GM12878 (cell line): ENCODE results near the gene LIG3. TPM values are rescaled to one million over a fixed set of nuclear protein-coding genes. Genes with fewer than 3 reads are reported as not detected.

Source experiments
- BCLAF1 ChIP-seq: fragments of 450-650 bp; IDR thresholded peaks from 2 replicates; pipeline ENCODE4 v1.6.1; 2017; ENCODE audit warnings: antibody characterized with exemption, mild to moderate bottlenecking, moderate library complexity
- CBX5 ChIP-seq: sonication (generic); IDR thresholded peaks from 2 replicates; pipeline ENCODE4 v1.6.1; 2016; ENCODE audit warnings: low read depth, moderate library complexity, mild to moderate bottlenecking, inconsistent platforms
- CREB1 ChIP-seq: IDR thresholded peaks from 2 replicates; pipeline ENCODE4 v1.6.1; 2012; ENCODE audit warnings: low read depth, mild to moderate bottlenecking, inconsistent platforms
- E2F4 ChIP-seq: IDR thresholded peaks from 2 replicates; pipeline ENCODE4 v1.6.1; 2012; ENCODE audit warnings: low read depth, low read length, improper control_type of control experiment
- E2F8 ChIP-seq: fragments of 450-650 bp; IDR thresholded peaks from 2 replicates; pipeline ENCODE4 v1.6.1; 2018; ENCODE audit warnings: mild to moderate bottlenecking, low read depth, moderate library complexity; ENCODE audit not compliant: partially characterized antibody
- EED ChIP-seq: sonication (generic); IDR thresholded peaks from 2 replicates; pipeline ENCODE4 v1.6.1; 2016; ENCODE audit warnings: antibody characterized with exemption, low read depth
- HCFC1 ChIP-seq: fragments of 150-350 bp; IDR thresholded peaks from 2 replicates; pipeline ENCODE4 v1.6.1; 2014; ENCODE audit warnings: low read length
- LARP7 ChIP-seq: fragments of 450-650 bp; IDR thresholded peaks from 2 replicates; pipeline ENCODE4 v1.6.1; 2017; ENCODE audit warnings: mild to moderate bottlenecking
- MEF2A ChIP-seq: IDR thresholded peaks from 2 replicates; pipeline ENCODE4 v1.6.1; 2011; ENCODE audit warnings: low read depth, mild to moderate bottlenecking, low read length, moderate library complexity; ENCODE audit not compliant: insufficient read depth
- NBN ChIP-seq: fragments of 450-650 bp; IDR thresholded peaks from 2 replicates; pipeline ENCODE4 v1.6.1; 2016
- NFIC ChIP-seq: IDR thresholded peaks from 2 replicates; pipeline ENCODE4 v1.6.1; 2012; ENCODE audit warnings: low read depth, mild to moderate bottlenecking, inconsistent platforms, low read length, moderate library complexity
- NR2C1 ChIP-seq: fragments of 450-650 bp; IDR thresholded peaks from 2 replicates; pipeline ENCODE4 v1.6.1; 2017; ENCODE audit warnings: antibody characterized with exemption, mild to moderate bottlenecking, moderate library complexity
- PAX5 ChIP-seq: IDR thresholded peaks from 2 replicates; pipeline ENCODE4 v1.6.1; 2011; ENCODE audit warnings: low read depth, low read length, borderline replicate concordance
- POLR2AphosphoS2 ChIP-seq: IDR thresholded peaks from 2 replicates; pipeline ENCODE4 v1.6.1; 2011; ENCODE audit warnings: low read depth, mild to moderate bottlenecking, low read length, improper control_type of control experiment, moderate library complexity
- SPI1 ChIP-seq: IDR thresholded peaks from 2 replicates; pipeline ENCODE4 v1.6.1; 2011; ENCODE audit warnings: low read depth, mild to moderate bottlenecking, low read length, moderate library complexity, borderline replicate concordance; ENCODE audit not compliant: insufficient read depth
- STAT1 ChIP-seq: fragments of 450-650 bp; conservative IDR thresholded peaks from 2 replicates; pipeline ENCODE4 v1.6.1; 2014; ENCODE audit warnings: antibody characterized with exemption, mild to moderate bottlenecking
- TAF1 ChIP-seq: IDR thresholded peaks from 2 replicates; pipeline ENCODE4 v1.6.1; 2011; ENCODE audit warnings: mild to moderate bottlenecking, low read depth, low read length, borderline replicate concordance
- WRNIP1 ChIP-seq: IDR thresholded peaks from 2 replicates; pipeline ENCODE4 v1.6.1; 2011; ENCODE audit warnings: low read depth, low read length, improper control_type of control experiment, borderline replicate concordance
- ZZZ3 ChIP-seq: IDR thresholded peaks from 2 replicates; pipeline ENCODE4 v1.6.1; 2011; ENCODE audit warnings: low read depth; ENCODE audit not compliant: control insufficient read depth, insufficient read length
- polyA plus RNA-seq, 11 experiments: library from polyadenylated mRNA; depleted of rRNA in 4 of 11; unstranded in 6 of 11; stranded (reverse) in 5 of 11; fragments of >200 nt; fragmentation: Nextera tagmentation in 4 of 11; fragmentation: Illumina TruSeq in 1 of 11; extraction: Ambion mirVana in 4 of 11; extraction: Trizol in 1 of 11; gene quantifications; 1 replicate in 1 of 11; 2 replicates in 10 of 11; pipeline versions ENCODE4 v1.2.1 to v1.2.3, GENCODE V29; 2011 to 2016; ENCODE audit warnings: inconsistent platforms in 2 of 11, missing spikeins in 2 of 11, low read depth in 1 of 11
- total RNA-seq, 4 experiments: library from RNA; depleted of rRNA in 3 of 4; stranded (reverse); fragments of >200 nt in 3 of 4; fragmentation: Illumina TruSeq in 1 of 4; extraction: Trizol in 1 of 4; gene quantifications; 2 replicates each; pipeline versions ENCODE4 v1.2.1 to v1.2.3, GENCODE V29; 2013 to 2021
- TF ChIP-seq, protein P1 (sequence below): IDR thresholded peaks from 2 replicates; pipeline ENCODE4 v1.6.1; 2012; ENCODE audit warnings: low read length, inconsistent platforms
- TF ChIP-seq, protein P2 (sequence below): fragments of 450-650 bp; IDR thresholded peaks from 2 replicates; pipeline ENCODE4 v1.6.1; 2016; ENCODE audit warnings: mild to moderate bottlenecking

Gene LIG3
- total and polyA plus RNA-seq, 10 of the 15 experiments (the other 5 are each of a cell fraction or from before 2014, with no cell fraction given) = 6.5 to 45.4 (median 31.0) TPM

GRCh38 chr17:35046740-35047283, 66.5 kb downstream of the LIG3 start (continued):
- TF ChIP-seq E2F4 = no peak
- TF ChIP-seq STAT1 = no peak
- TF ChIP-seq, protein P1, sequence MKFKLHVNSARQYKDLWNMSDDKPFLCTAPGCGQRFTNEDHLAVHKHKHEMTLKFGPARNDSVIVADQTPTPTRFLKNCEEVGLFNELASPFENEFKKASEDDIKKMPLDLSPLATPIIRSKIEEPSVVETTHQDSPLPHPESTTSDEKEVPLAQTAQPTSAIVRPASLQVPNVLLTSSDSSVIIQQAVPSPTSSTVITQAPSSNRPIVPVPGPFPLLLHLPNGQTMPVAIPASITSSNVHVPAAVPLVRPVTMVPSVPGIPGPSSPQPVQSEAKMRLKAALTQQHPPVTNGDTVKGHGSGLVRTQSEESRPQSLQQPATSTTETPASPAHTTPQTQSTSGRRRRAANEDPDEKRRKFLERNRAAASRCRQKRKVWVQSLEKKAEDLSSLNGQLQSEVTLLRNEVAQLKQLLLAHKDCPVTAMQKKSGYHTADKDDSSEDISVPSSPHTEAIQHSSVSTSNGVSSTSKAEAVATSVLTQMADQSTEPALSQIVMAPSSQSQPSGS = peak; percentile 23; the same call in 1 of the 2 replicates
- no peak for TF ChIP-seq NR2C1
- TF ChIP-seq ZZZ3 = no peak
- TF ChIP-seq HCFC1 = no peak
- TF ChIP-seq CREB1 = 0 out of 2 replicates have a peak, but pooled peaks have one; percentile 13
- no peak for TF ChIP-seq EED
- no peak for TF ChIP-seq NFIC
- no peak for TF ChIP-seq BCLAF1
- no peak for TF ChIP-seq POLR2AphosphoS2
- TF ChIP-seq LARP7 = no peak
- no peak for TF ChIP-seq CBX5
- TF ChIP-seq SPI1 = no peak
- no peak for TF ChIP-seq WRNIP1
- TF ChIP-seq NBN = 0 out of 2 replicates have a peak, but pooled peaks have one; percentile 43
- no peak for TF ChIP-seq E2F8
- no peak for TF ChIP-seq PAX5
- no peak for TF ChIP-seq MEF2A
- TF ChIP-seq, protein P2, sequence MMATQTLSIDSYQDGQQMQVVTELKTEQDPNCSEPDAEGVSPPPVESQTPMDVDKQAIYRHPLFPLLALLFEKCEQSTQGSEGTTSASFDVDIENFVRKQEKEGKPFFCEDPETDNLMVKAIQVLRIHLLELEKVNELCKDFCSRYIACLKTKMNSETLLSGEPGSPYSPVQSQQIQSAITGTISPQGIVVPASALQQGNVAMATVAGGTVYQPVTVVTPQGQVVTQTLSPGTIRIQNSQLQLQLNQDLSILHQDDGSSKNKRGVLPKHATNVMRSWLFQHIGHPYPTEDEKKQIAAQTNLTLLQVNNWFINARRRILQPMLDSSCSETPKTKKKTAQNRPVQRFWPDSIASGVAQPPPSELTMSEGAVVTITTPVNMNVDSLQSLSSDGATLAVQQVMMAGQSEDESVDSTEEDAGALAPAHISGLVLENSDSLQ = peak; percentile 79
- peak; percentile 75; the same call in 1 of the 2 replicates for TF ChIP-seq TAF1
